CD14-positive monocyte (primary cell): ENCODE measurements around the gene TBL1XR1. TPM values are rescaled to one million over a fixed set of nuclear protein-coding genes. Genes with fewer than 3 reads are reported as not detected.

ENCODE experiments used
- DNase-seq, 3 donors: peaks; one replicate each; pipeline ENCODE4 v3.0.0-alpha.2; 2011 to 2022
- H2AFZ ChIP-seq: 2 replicates; pipeline ENCODE4 v1.6.0; 2012; ENCODE audit warnings: mild to moderate bottlenecking, low read depth, low read length, inconsistent platforms; ENCODE audit not compliant: insufficient read depth, poor library complexity, severe bottlenecking
- H3K27ac ChIP-seq, 2 donors: 1 replicate in 1 of 2; 2 replicates in 1 of 2; pipeline ENCODE4 v1.5.1; 2012 to 2013; ENCODE audit warnings: low read length in 2 of 2, control low read depth in 1 of 2, inconsistent platforms in 1 of 2, low read depth in 1 of 2, mild to moderate bottlenecking in 1 of 2
- H3K27me3 ChIP-seq, 2 donors: one replicate each; pipeline versions ENCODE4 v1.6.0 to v1.6.1; 2011 to 2013; ENCODE audit warnings: low read length in 2 of 2; ENCODE audit not compliant: control insufficient read depth in 2 of 2, insufficient read depth in 2 of 2
- H3K36me3 ChIP-seq, 2 donors: replicated peaks in 1 of 2; 1 replicate in 1 of 2; 2 replicates in 1 of 2; pipeline versions ENCODE4 v1.5.1 to v1.6.1; 2012 to 2013; ENCODE audit warnings: low read length in 2 of 2, control low read depth in 1 of 2, inconsistent platforms in 1 of 2, mild to moderate bottlenecking in 1 of 2; ENCODE audit not compliant: insufficient read depth in 2 of 2, control insufficient read depth in 1 of 2
- H3K4me1 ChIP-seq, 2 donors: 1 replicate in 1 of 2; 2 replicates in 1 of 2; pipeline versions ENCODE4 v1.5.1 to v1.6.1; 2012 to 2013; ENCODE audit warnings: low read length in 2 of 2, control low read depth in 1 of 2, inconsistent platforms in 1 of 2, mild to moderate bottlenecking in 1 of 2, moderate library complexity in 1 of 2; ENCODE audit not compliant: insufficient read depth in 2 of 2, control insufficient read depth in 1 of 2
- H3K4me2 ChIP-seq: replicated peaks from 2 replicates; pipeline ENCODE3; 2012; ENCODE audit warnings: low read length, moderate library complexity, mild to moderate bottlenecking; ENCODE audit not compliant: poor library complexity, severe bottlenecking; ENCODE audit errors: extremely low read depth
- H3K4me3 ChIP-seq, 3 experiments: fragments of 200-600 bp in 1 of 3; sonication (generic) in 1 of 3; replicated peaks in 1 of 3; 1 replicate in 2 of 3; 2 replicates in 1 of 3; pipeline ENCODE4 v1.5.1; 2011 to 2013; ENCODE audit warnings: low read length in 3 of 3, mild to moderate bottlenecking in 3 of 3, control low read depth in 2 of 3, low read depth in 2 of 3, inconsistent platforms in 1 of 3, moderate library complexity in 1 of 3
- H3K79me2 ChIP-seq: 2 replicates; pipeline ENCODE4 v1.6.0; 2012; ENCODE audit warnings: mild to moderate bottlenecking, control low read depth, inconsistent platforms, low read length, moderate library complexity; ENCODE audit not compliant: insufficient read depth
- H3K9ac ChIP-seq: 2 replicates; pipeline ENCODE4 v1.6.0; 2017; ENCODE audit warnings: low read length, mild to moderate bottlenecking; ENCODE audit not compliant: insufficient read depth, poor library complexity, severe bottlenecking
- H3K9me3 ChIP-seq, 2 donors: replicated peaks in 1 of 2; 1 replicate in 1 of 2; 2 replicates in 1 of 2; pipeline versions ENCODE4 v1.5.1 to v1.6.1; 2012 to 2013; ENCODE audit warnings: low read length in 2 of 2, control low read depth in 1 of 2; ENCODE audit not compliant: control insufficient read depth in 1 of 2, insufficient read depth in 1 of 2
- H4K20me1 ChIP-seq: 2 replicates; pipeline ENCODE4 v1.6.0; 2012; ENCODE audit warnings: mild to moderate bottlenecking, low read length, control low read depth, moderate library complexity; ENCODE audit not compliant: insufficient read depth
- H3K27ac Mint-ChIP-seq, 7 donors: one replicate each; pipeline ENCODE4 v1.8.0; 2020; ENCODE audit warnings: mild to moderate bottlenecking in 7 of 7, mixed read lengths in 7 of 7, moderate library complexity in 6 of 7, inconsistent platforms in 2 of 7
- H3K27me3 Mint-ChIP-seq, 3 donors: one replicate each; pipeline ENCODE4 v1.8.0; 2021 to 2022; ENCODE audit warnings: low read depth in 3 of 3, mild to moderate bottlenecking in 3 of 3, mixed read lengths in 3 of 3, moderate library complexity in 3 of 3, inconsistent platforms in 1 of 3
- H3K36me3 Mint-ChIP-seq, 2 donors: one replicate each; pipeline ENCODE4 v1.8.0; 2020; ENCODE audit warnings: mixed read lengths in 2 of 2, inconsistent platforms in 1 of 2, mild to moderate bottlenecking in 1 of 2
- H3K4me1 Mint-ChIP-seq: one replicate; pipeline ENCODE4 v1.8.0; 2020; ENCODE audit warnings: mild to moderate bottlenecking, mixed read lengths
- H3K4me3 Mint-ChIP-seq, 2 donors: one replicate each; pipeline ENCODE4 v1.8.0; 2020; ENCODE audit warnings: mild to moderate bottlenecking in 2 of 2, mixed read lengths in 2 of 2, moderate library complexity in 1 of 2
- H3K9me3 Mint-ChIP-seq, 7 donors: one replicate each; pipeline ENCODE4 v1.8.0; 2020 to 2022; ENCODE audit warnings: mixed read lengths in 7 of 7, mild to moderate bottlenecking in 6 of 7, moderate library complexity in 6 of 7, inconsistent platforms in 2 of 7
- WGBS: methylation state at CpG from one replicate; pipeline ENCODE4 v1.1.5; 2013; ENCODE audit warnings: missing lambda C conversion rate; ENCODE audit not compliant: insufficient coverage; 5-methylcytosine and 5-hydroxymethylcytosine counted together
- intact Hi-C, 2 donors: fragments of 100-400 bp; cut with micrococcal nuclease; formaldehyde crosslinking; loops; one replicate each; pipeline versions ENCODE4 v1.15.0 to v1.15.1; 2023
- polyA plus RNA-seq, 3 donors: library from polyadenylated mRNA; depleted of rRNA in 1 of 3; unstranded in 2 of 3; stranded (reverse) in 1 of 3; fragments of 300-500 nt in 2 of 3; fragments of >200 nt in 1 of 3; fragmentation: Illumina TruSeq in 2 of 3; gene quantifications; 1 replicate in 2 of 3; 2 replicates in 1 of 3; pipeline ENCODE4 v1.2.3, GENCODE V29; 2012 to 2021
- TF ChIP-seq, protein P1 (sequence below): fragments of 200-600 bp; IDR thresholded peaks from one replicate; pipeline ENCODE4 v1.8.0; 2022; ENCODE audit warnings: antibody characterized with exemption, mild to moderate bottlenecking

Gene TBL1XR1
- polyA plus RNA-seq, 3 donors: 10.2 to 20.4 (median 18.3) TPM

DNA sequence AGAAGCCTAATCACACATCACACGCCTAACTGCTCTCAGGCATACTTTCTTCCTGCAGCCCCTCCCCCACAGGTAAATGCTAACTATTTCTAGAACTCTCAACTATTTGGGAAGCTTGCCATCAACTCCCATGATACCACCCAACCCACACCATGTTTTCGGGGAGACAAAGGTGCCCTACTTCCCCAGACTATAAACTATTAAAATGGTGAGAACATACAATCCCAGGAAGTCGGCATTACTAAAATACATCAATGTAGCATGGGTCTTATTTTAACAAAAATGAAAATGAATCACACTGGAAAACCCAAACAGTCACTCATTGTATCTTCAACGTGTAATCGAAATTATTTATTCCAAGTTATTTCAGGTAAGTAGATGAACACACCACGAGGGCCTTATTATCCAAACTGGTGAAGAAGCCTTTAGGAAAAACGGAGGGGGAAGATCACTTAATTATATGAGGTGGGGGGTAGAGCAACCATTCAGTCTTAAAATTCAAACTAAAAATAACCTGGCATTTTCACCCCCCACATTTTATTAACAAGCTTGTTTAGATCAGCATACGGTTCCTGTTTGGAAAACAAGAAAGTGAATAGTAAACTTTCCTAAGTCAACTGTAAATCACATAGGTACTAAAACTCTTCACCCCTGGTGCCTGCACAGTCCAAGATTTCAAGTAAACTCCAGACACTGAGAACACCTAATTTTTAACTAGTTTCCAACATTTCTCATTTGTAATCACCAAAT, 1.9 kb downstream of the TBL1XR1 start:
- peaks cover 0 to 4% of the 10 kb centered on the region in 2 donors for H3K36me3 Mint-ChIP-seq
- DNase-seq: peak in 1 of 3 donors; percentile 40
- Histone ChIP-seq H3K27ac (peak overlapping the region in 1 of 2 donors; percentile 92), H3K4me3 (peak overlapping the region; percentile 86 to 98 (median 96)), H3K27me3 (no peaks in the 10 kb centered on the region), H3K4me1 (peaks cover 27 to 49% of the 10 kb centered on the region in 2 donors), H4K20me1 (peaks cover 13% of the 10 kb centered on the region), H2AFZ (peak overlapping the region; percentile 73), H3K9me3 (no peaks in the 10 kb centered on the region), H3K36me3 (no peaks in the 10 kb centered on the region), H3K9ac (peak overlapping the region; percentile 74), H3K79me2 (peaks cover 66% of the 10 kb centered on the region), H3K4me2 (peak overlapping the region; percentile 93)
- H3K4me3 Mint-ChIP-seq: peak overlapping the region; percentile 96 to 97
- TF ChIP-seq, protein P1, sequence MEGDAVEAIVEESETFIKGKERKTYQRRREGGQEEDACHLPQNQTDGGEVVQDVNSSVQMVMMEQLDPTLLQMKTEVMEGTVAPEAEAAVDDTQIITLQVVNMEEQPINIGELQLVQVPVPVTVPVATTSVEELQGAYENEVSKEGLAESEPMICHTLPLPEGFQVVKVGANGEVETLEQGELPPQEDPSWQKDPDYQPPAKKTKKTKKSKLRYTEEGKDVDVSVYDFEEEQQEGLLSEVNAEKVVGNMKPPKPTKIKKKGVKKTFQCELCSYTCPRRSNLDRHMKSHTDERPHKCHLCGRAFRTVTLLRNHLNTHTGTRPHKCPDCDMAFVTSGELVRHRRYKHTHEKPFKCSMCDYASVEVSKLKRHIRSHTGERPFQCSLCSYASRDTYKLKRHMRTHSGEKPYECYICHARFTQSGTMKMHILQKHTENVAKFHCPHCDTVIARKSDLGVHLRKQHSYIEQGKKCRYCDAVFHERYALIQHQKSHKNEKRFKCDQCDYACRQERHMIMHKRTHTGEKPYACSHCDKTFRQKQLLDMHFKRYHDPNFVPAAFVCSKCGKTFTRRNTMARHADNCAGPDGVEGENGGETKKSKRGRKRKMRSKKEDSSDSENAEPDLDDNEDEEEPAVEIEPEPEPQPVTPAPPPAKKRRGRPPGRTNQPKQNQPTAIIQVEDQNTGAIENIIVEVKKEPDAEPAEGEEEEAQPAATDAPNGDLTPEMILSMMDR: no peak
- WGBS: 0% methylated on average over 1 of the region's 8 CpGs
- no peaks in the 10 kb centered on the region for H3K27me3 Mint-ChIP-seq
- intact Hi-C loops: loop anchor here (5.0 to 10.0 kb wide), 5 partner anchors 59 to 409 kb away; no protein-coding TSS in a partner anchor
- peaks cover 0 to 2% (median 0%) of the 10 kb centered on the region in 7 donors for H3K9me3 Mint-ChIP-seq
- H3K4me1 Mint-ChIP-seq: peaks cover 54% of the 10 kb centered on the region
- peak overlapping the region; percentile 91 to 98 (median 92) for H3K27ac Mint-ChIP-seq

DNA sequence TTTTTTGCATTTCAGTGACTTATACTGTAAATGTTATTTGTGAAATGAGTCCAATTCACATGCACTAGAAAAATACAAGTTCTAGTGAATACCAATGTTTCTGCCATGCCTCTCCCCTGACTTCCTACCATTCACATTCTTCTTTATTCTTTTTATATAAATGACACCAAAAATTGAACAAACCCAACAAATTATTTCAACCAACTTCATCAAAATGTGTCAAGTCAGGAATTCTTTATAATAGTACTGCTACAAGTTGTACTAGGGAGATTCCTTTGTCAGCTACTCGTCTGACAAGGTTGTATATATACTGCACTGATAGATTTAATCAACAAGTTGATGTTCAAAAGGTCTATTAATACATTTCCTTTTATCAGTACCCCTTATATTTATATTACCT, 3.0 kb downstream of the TBL1XR1 start:
- peaks cover 23% of the 10 kb centered on the region for H4K20me1 ChIP-seq
- H3K36me3 Mint-ChIP-seq: peaks cover 0 to 4% of the 10 kb centered on the region in 2 donors
- H3K4me1 ChIP-seq: peaks cover 27 to 49% of the 10 kb centered on the region in 2 donors
- H3K9ac ChIP-seq: no peak overlapping the region
- intact Hi-C loops: loop anchor here (10.0 kb wide), 3 partner anchors 61 to 411 kb away; no protein-coding TSS in a partner anchor
- H3K27ac Mint-ChIP-seq: no peak overlapping the region
- H3K27me3 ChIP-seq: no peaks in the 10 kb centered on the region
- H3K36me3 ChIP-seq: no peaks in the 10 kb centered on the region
- no CpG with 5 or more reads among the region's 1 CpG for WGBS
- TF ChIP-seq, protein P1: no peak
- peaks cover 77% of the 10 kb centered on the region for H3K79me2 ChIP-seq
- DNase-seq: no peak
- H3K9me3 Mint-ChIP-seq: peaks cover 0 to 2% (median 0%) of the 10 kb centered on the region in 7 donors
- no peak overlapping the region for H2AFZ ChIP-seq
- H3K27me3 Mint-ChIP-seq: no peaks in the 10 kb centered on the region
- H3K4me3 Mint-ChIP-seq: no peak overlapping the region
- peaks cover 53% of the 10 kb centered on the region for H3K4me1 Mint-ChIP-seq
- no peaks in the 10 kb centered on the region for H3K9me3 ChIP-seq
- H3K4me2 ChIP-seq: peak overlapping the region; percentile 93
- peak overlapping the region in 1 of 3 experiments; percentile 86 for H3K4me3 ChIP-seq
- peak overlapping the region in 1 of 2 donors; percentile 92 for H3K27ac ChIP-seq
